Measurements from ENCODE around the gene SNX6.

GRCh38 chr14:34571771-34572170, 58.2 kb downstream of the SNX6 start:
- no peak for TF ChIP-seq CTCF (IDR thresholded peaks at IDR 0.05)
- TF ChIP-seq POLR2A (IDR thresholded peaks at IDR 0.05), result no peak
- TF ChIP-seq POLR2AphosphoS5 (IDR thresholded peaks at IDR 0.05), result no peak
- TF ChIP-seq EP300 (IDR thresholded peaks at IDR 0.05), result no peak

All from sigmoid colon (tissue), 4 donors.